Keratinocyte (primary cell): ENCODE results near the gene RERG.

ENCODE experiments used
- CTCF ChIP-seq, 3 experiments: IDR thresholded peaks in 1 of 3; conservative IDR thresholded peaks in 1 of 3; optimal IDR thresholded peaks in 1 of 3; 2 replicates in 2 of 3; 3 replicates in 1 of 3; pipeline versions ENCODE3 to v1.5.1; 2011; ENCODE audit warnings: low read length in 3 of 3, mild to moderate bottlenecking in 3 of 3, moderate library complexity in 2 of 3, control low read depth in 1 of 3, inconsistent platforms in 1 of 3; ENCODE audit not compliant: insufficient read depth in 2 of 3; ENCODE audit errors: extremely low read depth in 1 of 3
- EZH2 ChIP-seq: IDR thresholded peaks from one replicate; pipeline ENCODE4 v1.6.1; 2012; ENCODE audit warnings: inconsistent platforms, mild to moderate bottlenecking, low read length, moderate library complexity

GRCh38 chr12:15171012-15171655 lies 50.1 kb downstream of the RERG start:
- TF ChIP-seq CTCF (optimal IDR thresholded peaks at IDR 0.05 in 1 of 3, IDR thresholded peaks at IDR 0.05 in 1 of 3, conservative IDR thresholded peaks at IDR 0.05 in 1 of 3; ENCODE audit: extremely low read depth in 1 of 3, insufficient read depth in 2 of 3, low read length in 3 of 3) (no peak), EZH2 (no peak)
